SK-N-SH treated with all-trans-retinoic acid at 6 μM for 48 hours (cell line): Measurements from ENCODE around the gene C2CD3.

Experiments
- ATAC-seq: fragments of 200-7000 bp; cut with Tn5 transposase; 3 replicates; pipeline ENCODE4 v1.9.1; 2020; ENCODE audit warnings: mild to moderate bottlenecking, moderate library complexity
- BACH2 ChIP-seq: fragments of 250-450 bp; sonication (Bioruptor Pico); IDR thresholded peaks from 2 replicates; pipeline ENCODE4 v1.9.0; 2021; ENCODE audit warnings: mild to moderate bottlenecking, borderline replicate concordance
- CSRNP3 ChIP-seq: fragments of 250-450 bp; sonication (Bioruptor Pico); IDR thresholded peaks from 2 replicates; pipeline ENCODE4 v1.5.1; 2021; ENCODE audit warnings: mild to moderate bottlenecking, moderate library complexity
- ESRRG ChIP-seq: fragments of 250-450 bp; sonication (Bioruptor Pico); IDR thresholded peaks from 2 replicates; pipeline ENCODE4 v1.6.1; 2021; ENCODE audit warnings: mild to moderate bottlenecking
- ISL1 ChIP-seq: fragments of 250-450 bp; sonication (Bioruptor Pico); IDR thresholded peaks from 2 replicates; pipeline ENCODE4 v2.1.2; 2022; ENCODE audit warnings: mild to moderate bottlenecking, moderate library complexity
- RARB ChIP-seq: fragments of 250-450 bp; sonication (Bioruptor Pico); IDR thresholded peaks from 2 replicates; pipeline ENCODE4 v1.8.0; 2021; ENCODE audit warnings: mild to moderate bottlenecking, moderate library complexity
- SNAI2 ChIP-seq: fragments of 250-450 bp; sonication (Bioruptor Pico); IDR thresholded peaks from 2 replicates; pipeline ENCODE4 v1.5.0; 2020; ENCODE audit warnings: mild to moderate bottlenecking, moderate library complexity
- TOX ChIP-seq: fragments of 250-450 bp; sonication (Bioruptor Pico); IDR thresholded peaks from 2 replicates; pipeline ENCODE4 v1.8.0; 2021; ENCODE audit warnings: mild to moderate bottlenecking, moderate library complexity, borderline replicate concordance
- ZC3H10 ChIP-seq: fragments of 250-450 bp; sonication (Bioruptor Pico); IDR thresholded peaks from 2 replicates; pipeline ENCODE4 v1.5.1; 2021; ENCODE audit warnings: mild to moderate bottlenecking, moderate library complexity
- ZFP3 ChIP-seq: fragments of 250-450 bp; sonication (Bioruptor Pico); IDR thresholded peaks from 2 replicates; pipeline ENCODE4 v1.5.0; 2020; ENCODE audit warnings: mild to moderate bottlenecking, moderate library complexity
- ZFP30 ChIP-seq: fragments of 450-650 bp; formaldehyde crosslinking; IDR thresholded peaks from 2 replicates; pipeline ENCODE4 v1.5.0; 2022; ENCODE audit warnings: mild to moderate bottlenecking, moderate library complexity
- ZNF565 ChIP-seq: fragments of 450-650 bp; formaldehyde crosslinking; conservative IDR thresholded peaks from 2 replicates; pipeline ENCODE4 v1.5.0; 2020; ENCODE audit warnings: low read depth, mild to moderate bottlenecking, moderate library complexity
- TF ChIP-seq, protein P1 (sequence below): fragments of 250-450 bp; sonication (Bioruptor Pico); IDR thresholded peaks from 2 replicates; pipeline ENCODE4 v1.8.0; 2020; ENCODE audit warnings: mild to moderate bottlenecking, moderate library complexity, borderline replicate concordance
- TF ChIP-seq, protein P2 (sequence below): fragments of 250-450 bp; sonication (Bioruptor Pico); IDR thresholded peaks from 2 replicates; pipeline ENCODE4 v1.5.0; 2020; ENCODE audit warnings: mild to moderate bottlenecking, moderate library complexity
- TF ChIP-seq, protein P3 (sequence below): fragments of 250-450 bp; sonication (Bioruptor Pico); IDR thresholded peaks from 2 replicates; pipeline ENCODE4 v1.8.0; 2021; ENCODE audit warnings: low read depth, mild to moderate bottlenecking, moderate library complexity, borderline replicate concordance

Gene C2CD3

DNA sequence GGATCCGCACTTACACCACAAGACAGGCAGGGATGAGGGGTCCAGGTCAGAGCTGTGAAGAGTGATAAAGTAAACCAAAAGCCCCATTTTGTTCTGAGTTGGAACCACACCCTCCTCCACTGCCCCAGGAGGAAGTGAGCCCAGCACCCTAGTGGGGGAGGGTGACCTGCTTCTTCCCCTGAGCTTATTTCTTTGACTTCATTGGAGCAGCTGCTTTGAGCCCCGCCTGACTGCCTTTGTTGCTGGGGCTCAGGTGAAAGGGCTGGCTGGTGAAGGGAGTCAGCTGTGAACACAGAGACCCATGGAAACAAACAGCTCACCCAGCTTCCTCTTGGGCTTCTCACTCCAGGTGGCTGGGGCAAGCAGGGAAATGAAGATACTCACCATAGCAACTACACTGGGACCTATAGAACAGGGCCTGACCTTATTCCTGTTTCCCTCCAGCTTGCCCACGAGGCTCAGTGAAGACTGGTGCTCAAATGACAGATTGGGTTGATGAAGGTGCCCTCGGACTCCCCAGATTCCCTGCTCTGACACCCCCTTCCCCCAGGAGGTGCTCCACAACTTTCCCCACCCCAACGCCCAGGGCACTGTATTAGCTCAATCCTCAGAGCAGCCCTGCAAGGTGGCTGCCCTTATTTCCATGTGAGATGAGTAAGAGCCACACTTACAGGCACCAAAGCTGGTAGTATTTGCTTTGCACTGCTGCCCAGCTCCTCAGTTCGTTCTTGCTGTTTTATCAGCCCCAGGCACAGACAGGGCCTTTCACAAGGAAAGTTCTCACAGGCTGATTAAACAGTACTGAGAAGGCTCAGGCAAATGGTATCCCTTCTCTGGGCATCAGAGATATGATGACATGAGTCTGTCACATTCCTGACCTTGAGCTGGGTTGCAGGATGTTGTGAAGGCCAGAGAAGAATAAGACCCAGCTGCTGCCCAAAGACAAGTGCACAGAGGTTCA, 190.5 kb downstream of the C2CD3 start:
- TF ChIP-seq BACH2 (no peak), ZC3H10 (no peak), ESRRG (no peak), CSRNP3 (CRISPR knock-in tag) (no peak), ZNF565 (CRISPR knock-in tag) (no peak), ZFP3 (CRISPR knock-in tag) (no peak), SNAI2 (no peak), ZFP30 (CRISPR knock-in tag) (no peak)
- TF ChIP-seq, protein P1, sequence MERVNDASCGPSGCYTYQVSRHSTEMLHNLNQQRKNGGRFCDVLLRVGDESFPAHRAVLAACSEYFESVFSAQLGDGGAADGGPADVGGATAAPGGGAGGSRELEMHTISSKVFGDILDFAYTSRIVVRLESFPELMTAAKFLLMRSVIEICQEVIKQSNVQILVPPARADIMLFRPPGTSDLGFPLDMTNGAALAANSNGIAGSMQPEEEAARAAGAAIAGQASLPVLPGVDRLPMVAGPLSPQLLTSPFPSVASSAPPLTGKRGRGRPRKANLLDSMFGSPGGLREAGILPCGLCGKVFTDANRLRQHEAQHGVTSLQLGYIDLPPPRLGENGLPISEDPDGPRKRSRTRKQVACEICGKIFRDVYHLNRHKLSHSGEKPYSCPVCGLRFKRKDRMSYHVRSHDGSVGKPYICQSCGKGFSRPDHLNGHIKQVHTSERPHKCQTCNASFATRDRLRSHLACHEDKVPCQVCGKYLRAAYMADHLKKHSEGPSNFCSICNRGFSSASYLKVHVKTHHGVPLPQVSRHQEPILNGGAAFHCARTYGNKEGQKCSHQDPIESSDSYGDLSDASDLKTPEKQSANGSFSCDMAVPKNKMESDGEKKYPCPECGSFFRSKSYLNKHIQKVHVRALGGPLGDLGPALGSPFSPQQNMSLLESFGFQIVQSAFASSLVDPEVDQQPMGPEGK (CRISPR knock-in tag) = no peak
- TF ChIP-seq, protein P2, sequence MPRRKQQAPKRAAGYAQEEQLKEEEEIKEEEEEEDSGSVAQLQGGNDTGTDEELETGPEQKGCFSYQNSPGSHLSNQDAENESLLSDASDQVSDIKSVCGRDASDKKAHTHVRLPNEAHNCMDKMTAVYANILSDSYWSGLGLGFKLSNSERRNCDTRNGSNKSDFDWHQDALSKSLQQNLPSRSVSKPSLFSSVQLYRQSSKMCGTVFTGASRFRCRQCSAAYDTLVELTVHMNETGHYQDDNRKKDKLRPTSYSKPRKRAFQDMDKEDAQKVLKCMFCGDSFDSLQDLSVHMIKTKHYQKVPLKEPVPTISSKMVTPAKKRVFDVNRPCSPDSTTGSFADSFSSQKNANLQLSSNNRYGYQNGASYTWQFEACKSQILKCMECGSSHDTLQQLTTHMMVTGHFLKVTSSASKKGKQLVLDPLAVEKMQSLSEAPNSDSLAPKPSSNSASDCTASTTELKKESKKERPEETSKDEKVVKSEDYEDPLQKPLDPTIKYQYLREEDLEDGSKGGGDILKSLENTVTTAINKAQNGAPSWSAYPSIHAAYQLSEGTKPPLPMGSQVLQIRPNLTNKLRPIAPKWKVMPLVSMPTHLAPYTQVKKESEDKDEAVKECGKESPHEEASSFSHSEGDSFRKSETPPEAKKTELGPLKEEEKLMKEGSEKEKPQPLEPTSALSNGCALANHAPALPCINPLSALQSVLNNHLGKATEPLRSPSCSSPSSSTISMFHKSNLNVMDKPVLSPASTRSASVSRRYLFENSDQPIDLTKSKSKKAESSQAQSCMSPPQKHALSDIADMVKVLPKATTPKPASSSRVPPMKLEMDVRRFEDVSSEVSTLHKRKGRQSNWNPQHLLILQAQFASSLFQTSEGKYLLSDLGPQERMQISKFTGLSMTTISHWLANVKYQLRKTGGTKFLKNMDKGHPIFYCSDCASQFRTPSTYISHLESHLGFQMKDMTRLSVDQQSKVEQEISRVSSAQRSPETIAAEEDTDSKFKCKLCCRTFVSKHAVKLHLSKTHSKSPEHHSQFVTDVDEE (CRISPR knock-in tag) = no peak
- TF ChIP-seq, protein P3, sequence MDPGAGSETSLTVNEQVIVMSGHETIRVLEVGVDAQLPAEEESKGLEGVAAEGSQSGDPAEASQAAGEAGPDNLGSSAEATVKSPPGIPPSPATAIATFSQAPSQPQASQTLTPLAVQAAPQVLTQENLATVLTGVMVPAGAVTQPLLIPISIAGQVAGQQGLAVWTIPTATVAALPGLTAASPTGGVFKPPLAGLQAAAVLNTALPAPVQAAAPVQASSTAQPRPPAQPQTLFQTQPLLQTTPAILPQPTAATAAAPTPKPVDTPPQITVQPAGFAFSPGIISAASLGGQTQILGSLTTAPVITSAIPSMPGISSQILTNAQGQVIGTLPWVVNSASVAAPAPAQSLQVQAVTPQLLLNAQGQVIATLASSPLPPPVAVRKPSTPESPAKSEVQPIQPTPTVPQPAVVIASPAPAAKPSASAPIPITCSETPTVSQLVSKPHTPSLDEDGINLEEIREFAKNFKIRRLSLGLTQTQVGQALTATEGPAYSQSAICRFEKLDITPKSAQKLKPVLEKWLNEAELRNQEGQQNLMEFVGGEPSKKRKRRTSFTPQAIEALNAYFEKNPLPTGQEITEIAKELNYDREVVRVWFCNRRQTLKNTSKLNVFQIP (CRISPR knock-in tag) = no peak
- no peak for ATAC-seq

DNA sequence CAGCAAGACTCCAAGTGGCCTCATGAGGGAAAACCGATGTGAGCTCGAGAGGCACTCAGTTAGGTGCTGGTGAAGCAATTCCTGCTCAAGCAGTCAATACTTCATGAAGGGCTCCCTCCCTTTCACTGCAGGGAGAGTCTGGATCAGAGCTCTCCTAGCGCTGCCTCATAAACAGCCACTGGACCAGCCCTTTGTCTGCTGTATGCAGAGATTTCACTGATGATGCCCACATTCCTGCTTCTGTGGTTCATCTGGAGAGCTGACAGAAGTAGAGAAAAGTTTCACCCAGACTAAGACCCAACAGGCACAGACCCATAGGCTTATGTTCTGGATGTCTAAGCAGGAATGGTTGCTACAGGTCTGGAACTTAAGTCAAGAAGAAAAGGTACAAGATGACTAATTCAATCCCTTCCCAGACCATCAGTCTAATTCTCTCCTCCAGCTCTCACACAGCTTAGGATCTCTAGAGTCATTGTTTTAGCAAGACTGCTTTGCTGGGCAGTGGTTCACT, 192.2 kb downstream of the C2CD3 start:
- TF ChIP-seq SNAI2 = no peak
- TF ChIP-seq ZNF565 (CRISPR knock-in tag) = no peak
- TF ChIP-seq, protein P2 (CRISPR knock-in tag) = no peak
- TF ChIP-seq ISL1 (CRISPR knock-in tag) = no peak
- no peak for TF ChIP-seq ESRRG
- TF ChIP-seq TOX = no peak
- TF ChIP-seq BACH2 = no peak
- TF ChIP-seq, protein P1 (CRISPR knock-in tag) = no peak
- no peak for TF ChIP-seq RARB (CRISPR knock-in tag)
- no peak for ATAC-seq
